ENCODE results near the gene ONECUT3.

GRCh38 chr19:1755467-1756171 lies 2.3 kb downstream of the ONECUT3 start:
- TF ChIP-seq POLR2A (IDR thresholded peaks at IDR 0.05; ENCODE audit: low read depth, low read length) (no peak), CTCF (conservative IDR thresholded peaks at IDR 0.05; ENCODE audit: low read depth, low read length) (no peak), USF2 (IDR thresholded peaks at IDR 0.05; ENCODE audit: low read depth, low read length) (no peak), CEBPB (IDR thresholded peaks at IDR 0.05; ENCODE audit: low read depth, low read length) (no peak), RAD21 (IDR thresholded peaks at IDR 0.05; ENCODE audit: low read length) (no peak), MAFK (IDR thresholded peaks at IDR 0.05; ENCODE audit: low read depth, low read length) (no peak), MXI1 (IDR thresholded peaks at IDR 0.05; ENCODE audit: borderline replicate concordance, low read depth, low read length) (no peak), FOS (IDR thresholded peaks at IDR 0.05; ENCODE audit: low read depth, low read length) (no peak), RFX5 (IDR thresholded peaks at IDR 0.05; ENCODE audit: low read depth, low read length) (no peak), SMC3 (IDR thresholded peaks at IDR 0.05; ENCODE audit: low read depth, low read length) (no peak)
